ENCODE measurements around the gene YIPF3.
"Not testable (repeated sequence)": the region's sequence is repeated elsewhere in the genome, so short reads cannot be mapped to it uniquely, and the experiment has no call there.

Gene YIPF3

DNA sequence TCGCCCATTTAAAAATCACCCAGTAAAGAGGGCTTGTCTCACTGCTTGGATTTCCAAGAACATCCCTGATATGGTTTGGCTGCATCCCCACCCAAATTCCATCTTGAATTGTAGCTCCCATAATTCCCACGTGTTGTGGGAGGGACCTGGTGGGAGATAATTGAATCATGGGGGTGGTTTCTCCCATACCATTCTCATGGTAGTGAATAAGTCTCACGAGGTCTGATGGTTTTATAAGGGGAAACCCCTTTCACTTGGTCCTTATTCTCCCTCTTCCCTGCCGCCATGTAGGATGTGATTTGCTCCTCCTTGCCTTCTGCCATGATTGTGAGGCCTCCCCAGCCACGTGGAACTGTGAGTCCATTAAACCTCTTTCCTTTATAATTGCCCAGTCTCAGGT, 49.5 kb downstream of the YIPF3 start:
- peaks cover 32% of the 10 kb centered on the region for H3K27me3 Mint-ChIP-seq
- H3K27ac Mint-ChIP-seq; H3K9me3 Mint-ChIP-seq; H3K36me3 Mint-ChIP-seq (ENCODE audit: low read depth); H3K4me3 Mint-ChIP-seq; H3K4me1 Mint-ChIP-seq (ENCODE audit: low read depth): not testable (repeated sequence)

DNA sequence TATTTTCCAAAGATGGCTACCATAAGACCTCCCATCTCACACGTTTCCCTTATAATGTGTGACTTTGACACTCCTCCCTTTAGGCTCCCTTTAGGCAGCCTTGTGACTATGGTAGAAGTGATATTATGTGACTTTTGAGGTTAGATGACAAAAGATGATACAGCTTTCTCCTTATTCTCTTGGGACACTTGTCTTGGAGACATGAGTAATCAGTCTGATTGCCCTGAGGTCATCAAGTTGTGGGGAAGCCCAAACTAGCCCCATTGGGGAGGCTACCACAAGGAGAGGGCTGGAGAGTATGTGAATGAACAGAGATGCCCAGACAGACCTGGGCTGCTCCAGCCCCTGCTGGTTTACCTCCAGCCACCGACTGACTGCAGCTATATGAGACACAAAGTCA, 50.8 kb downstream of the YIPF3 start:
- Mint-ChIP-seq H3K9me3 (no peaks in the 10 kb centered on the region), H3K27ac (no peak overlapping the region), H3K36me3 (ENCODE audit: low read depth) (no peaks in the 10 kb centered on the region), H3K4me3 (no peak overlapping the region), H3K4me1 (ENCODE audit: low read depth) (no peaks in the 10 kb centered on the region), H3K27me3 (peaks cover 29% of the 10 kb centered on the region)

DNA sequence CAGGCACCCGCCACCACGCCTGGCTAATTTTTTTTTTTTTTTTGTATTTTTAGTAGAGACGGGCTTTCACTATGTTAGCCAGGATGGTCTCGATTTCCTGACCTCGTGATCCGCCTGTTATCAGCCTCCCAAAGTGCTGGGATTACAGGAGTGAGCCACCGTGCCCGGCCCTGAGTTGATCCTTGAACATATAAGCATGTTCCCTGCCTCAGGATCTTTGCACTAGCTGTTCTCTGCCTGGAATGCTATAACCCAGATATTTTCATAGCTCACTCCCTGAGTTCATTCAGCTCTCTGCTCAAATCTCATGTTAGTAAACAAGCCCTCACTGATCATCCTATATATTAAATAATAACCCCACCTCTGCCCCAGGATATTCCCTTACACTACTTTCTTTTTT, 52.4 kb downstream of the YIPF3 start:
- Mint-ChIP-seq H3K9me3 (no peaks in the 10 kb centered on the region), H3K4me3 (no peak overlapping the region), H3K27me3 (peaks cover 25% of the 10 kb centered on the region), H3K4me1 (ENCODE audit: low read depth) (no peaks in the 10 kb centered on the region), H3K27ac (no peak overlapping the region), H3K36me3 (ENCODE audit: low read depth) (no peaks in the 10 kb centered on the region)

GRCh38 chr6:43461936-43462335, 54.8 kb downstream of the YIPF3 start:
- Mint-ChIP-seq H3K9me3 (no peaks in the 10 kb centered on the region), H3K4me1 (ENCODE audit: low read depth) (peaks cover 1% of the 10 kb centered on the region), H3K36me3 (ENCODE audit: low read depth) (no peaks in the 10 kb centered on the region), H3K27me3 (peaks cover 20% of the 10 kb centered on the region), H3K4me3 (no peak overlapping the region), H3K27ac (no peak overlapping the region)

Measured in stimulated activated naive CD8-positive, alpha-beta T cell treated with anti-CD3 and anti-CD28 coated beads, Interleukin-15, Interleukin-2, amounts not matched to agents 100 ng/mL and 50 ng/mL, for 24 hours (primary cell).